ENCODE results near the gene SLA2.

Gene SLA2

DNA sequence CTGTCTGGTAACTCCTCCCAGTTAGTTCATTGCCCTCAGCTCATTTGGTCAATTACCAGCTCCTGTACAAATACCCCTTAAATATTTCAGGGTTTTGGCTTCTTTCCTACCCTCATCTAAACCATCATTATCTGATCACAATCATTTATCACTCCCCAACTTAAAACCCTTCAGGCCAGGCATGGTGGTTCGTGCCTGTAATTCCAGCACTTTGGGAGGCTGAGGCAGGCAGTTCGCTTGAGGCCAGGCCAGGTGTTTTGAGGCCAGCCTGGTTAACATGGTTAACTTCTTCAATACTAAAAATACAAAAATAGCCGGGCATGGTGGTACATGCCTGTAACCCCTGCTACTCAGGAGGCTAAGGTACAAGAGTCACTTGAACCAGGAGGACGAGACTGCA lies 63.2 kb downstream of the SLA2 start:
- no peak overlapping the region for H2AFZ ChIP-seq (ENCODE audit: low read depth, low read length, severe bottlenecking)
- no peak overlapping the region for H3K4me2 ChIP-seq (ENCODE audit: low read depth, low read length, poor library complexity, severe bottlenecking)
- H3K27me3 ChIP-seq (ENCODE audit: low read length): no peaks in the 10 kb centered on the region
- H3K4me3 ChIP-seq (ENCODE audit: insufficient read depth, low read length, poor library complexity, severe bottlenecking): no peak overlapping the region
- H3K36me3 ChIP-seq (ENCODE audit: low read length): 0 out of 2 replicates have a peak, but pooled peaks cover 4% of the 10 kb centered on the region
- H3K79me2 ChIP-seq (ENCODE audit: insufficient read depth, low read length): peaks cover 9% of the 10 kb centered on the region
- H3F3A ChIP-seq (ENCODE audit: insufficient read depth): no peaks in the 10 kb centered on the region
- H3K9me2 ChIP-seq (replicated peaks; ENCODE audit: insufficient read depth, low read length): no peaks in the 10 kb centered on the region
- no peak overlapping the region for H3K27ac ChIP-seq (ENCODE audit: low read depth, low read length)
- no peak overlapping the region for H3K9ac ChIP-seq (ENCODE audit: low read length)
- H4K20me1 ChIP-seq (ENCODE audit: low read depth, low read length): no peaks in the 10 kb centered on the region
- no peaks in the 10 kb centered on the region for H3K9me3 ChIP-seq (ENCODE audit: insufficient read depth, low read length)
- TF ChIP-seq, protein P1, sequence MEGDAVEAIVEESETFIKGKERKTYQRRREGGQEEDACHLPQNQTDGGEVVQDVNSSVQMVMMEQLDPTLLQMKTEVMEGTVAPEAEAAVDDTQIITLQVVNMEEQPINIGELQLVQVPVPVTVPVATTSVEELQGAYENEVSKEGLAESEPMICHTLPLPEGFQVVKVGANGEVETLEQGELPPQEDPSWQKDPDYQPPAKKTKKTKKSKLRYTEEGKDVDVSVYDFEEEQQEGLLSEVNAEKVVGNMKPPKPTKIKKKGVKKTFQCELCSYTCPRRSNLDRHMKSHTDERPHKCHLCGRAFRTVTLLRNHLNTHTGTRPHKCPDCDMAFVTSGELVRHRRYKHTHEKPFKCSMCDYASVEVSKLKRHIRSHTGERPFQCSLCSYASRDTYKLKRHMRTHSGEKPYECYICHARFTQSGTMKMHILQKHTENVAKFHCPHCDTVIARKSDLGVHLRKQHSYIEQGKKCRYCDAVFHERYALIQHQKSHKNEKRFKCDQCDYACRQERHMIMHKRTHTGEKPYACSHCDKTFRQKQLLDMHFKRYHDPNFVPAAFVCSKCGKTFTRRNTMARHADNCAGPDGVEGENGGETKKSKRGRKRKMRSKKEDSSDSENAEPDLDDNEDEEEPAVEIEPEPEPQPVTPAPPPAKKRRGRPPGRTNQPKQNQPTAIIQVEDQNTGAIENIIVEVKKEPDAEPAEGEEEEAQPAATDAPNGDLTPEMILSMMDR (IDR thresholded peaks at IDR 0.05; ENCODE audit: insufficient read depth, low read length, poor library complexity, severe bottlenecking): no peak
- TF ChIP-seq EZH2phosphoT487 (conservative IDR thresholded peaks at IDR 0.05; ENCODE audit: low read length): no peak

DNA sequence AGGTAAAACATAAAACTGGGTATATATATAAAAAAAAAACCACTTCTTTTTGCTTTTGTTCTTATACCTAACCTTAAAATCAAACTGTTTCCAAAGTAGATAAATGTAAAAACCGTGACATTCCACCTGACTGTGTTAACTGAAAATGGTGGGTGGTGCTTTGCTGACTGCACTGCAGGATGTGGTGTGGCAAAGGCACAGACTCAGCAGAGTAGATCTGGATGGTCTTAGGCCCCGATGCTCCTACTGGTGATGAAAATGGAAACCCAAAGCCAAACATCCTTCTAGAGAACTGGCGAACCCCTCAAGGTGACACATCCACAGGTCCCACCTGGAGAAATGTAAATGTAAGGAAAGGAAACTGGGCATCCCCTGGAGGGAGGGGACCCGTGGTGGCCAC lies 63.7 kb downstream of the SLA2 start:
- H3K27ac ChIP-seq (ENCODE audit: low read depth, low read length): no peak overlapping the region
- 0 out of 2 replicates have a peak, but pooled peaks cover 4% of the 10 kb centered on the region for H3K36me3 ChIP-seq (ENCODE audit: low read length)
- no peak overlapping the region for H3K4me2 ChIP-seq (ENCODE audit: low read depth, low read length, poor library complexity, severe bottlenecking)
- H3F3A ChIP-seq (ENCODE audit: insufficient read depth): no peaks in the 10 kb centered on the region
- H2AFZ ChIP-seq (ENCODE audit: low read depth, low read length, severe bottlenecking): no peak overlapping the region
- H3K27me3 ChIP-seq (ENCODE audit: low read length): no peaks in the 10 kb centered on the region
- TF ChIP-seq, protein P1 (IDR thresholded peaks at IDR 0.05; ENCODE audit: insufficient read depth, low read length, poor library complexity, severe bottlenecking): no peak
- TF ChIP-seq EZH2phosphoT487 (conservative IDR thresholded peaks at IDR 0.05; ENCODE audit: low read length): no peak
- H3K4me3 ChIP-seq (ENCODE audit: insufficient read depth, low read length, poor library complexity, severe bottlenecking): no peak overlapping the region
- no peaks in the 10 kb centered on the region for H3K9me2 ChIP-seq (replicated peaks; ENCODE audit: insufficient read depth, low read length)
- H3K9me3 ChIP-seq (ENCODE audit: insufficient read depth, low read length): no peaks in the 10 kb centered on the region
- peaks cover 14% of the 10 kb centered on the region for H3K79me2 ChIP-seq (ENCODE audit: insufficient read depth, low read length)
- no peak overlapping the region for H3K9ac ChIP-seq (ENCODE audit: low read length)
- no peaks in the 10 kb centered on the region for H4K20me1 ChIP-seq (ENCODE audit: low read depth, low read length)

DNA sequence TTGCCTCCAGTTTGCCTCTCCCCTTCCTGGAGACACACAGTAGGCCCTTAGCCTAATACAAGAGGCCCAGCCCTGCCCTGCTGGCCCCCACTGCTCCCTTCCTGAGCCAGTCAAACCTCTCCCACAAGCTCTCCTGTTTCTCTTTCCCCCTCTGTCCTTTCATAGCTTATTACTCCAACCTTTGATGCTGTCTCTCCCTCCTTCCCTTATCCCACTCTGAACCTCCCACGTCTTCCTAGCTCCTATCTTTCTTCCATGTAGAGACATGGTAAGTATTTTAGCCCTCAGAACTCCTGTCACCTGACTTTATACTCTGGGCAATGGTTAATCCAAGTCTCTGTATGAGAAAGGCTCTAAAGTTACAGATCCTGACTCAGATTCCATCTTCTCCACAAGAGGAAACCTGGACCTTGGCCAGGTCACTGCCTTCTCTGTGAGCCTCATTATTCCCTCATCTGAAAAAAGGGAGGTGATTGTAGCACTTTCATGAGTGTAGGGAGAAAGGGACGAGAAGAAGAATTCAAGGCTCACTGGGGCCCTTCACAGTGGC lies 65.9 kb downstream of the SLA2 start:
- TF ChIP-seq EZH2phosphoT487 (conservative IDR thresholded peaks at IDR 0.05; ENCODE audit: low read length): no peak
- TF ChIP-seq, protein P1 (IDR thresholded peaks at IDR 0.05; ENCODE audit: insufficient read depth, low read length, poor library complexity, severe bottlenecking): no peak
- no peaks in the 10 kb centered on the region for H3K27me3 ChIP-seq (ENCODE audit: low read length)
- H4K20me1 ChIP-seq (ENCODE audit: low read depth, low read length): 0 out of 2 replicates have a peak, but pooled peaks cover under 1% of the 10 kb centered on the region
- H3K9me3 ChIP-seq (ENCODE audit: insufficient read depth, low read length): no peaks in the 10 kb centered on the region
- H3K79me2 ChIP-seq (ENCODE audit: insufficient read depth, low read length): peaks cover 36% of the 10 kb centered on the region
- H3K27ac ChIP-seq (ENCODE audit: low read depth, low read length): no peak overlapping the region
- no peaks in the 10 kb centered on the region for H3K9me2 ChIP-seq (replicated peaks; ENCODE audit: insufficient read depth, low read length)
- H3K4me3 ChIP-seq (ENCODE audit: insufficient read depth, low read length, poor library complexity, severe bottlenecking): no peak overlapping the region
- H2AFZ ChIP-seq (ENCODE audit: low read depth, low read length, severe bottlenecking): no peak overlapping the region
- no peak overlapping the region for H3K4me2 ChIP-seq (ENCODE audit: low read depth, low read length, poor library complexity, severe bottlenecking)
- H3K36me3 ChIP-seq (ENCODE audit: low read length): 0 out of 2 replicates have a peak, but pooled peaks cover 4% of the 10 kb centered on the region
- no peak overlapping the region for H3K9ac ChIP-seq (ENCODE audit: low read length)
- no peaks in the 10 kb centered on the region for H3F3A ChIP-seq (ENCODE audit: insufficient read depth)

Measured in SU-DHL-6 (cell line).